Right atrium auricular region (tissue), 2 donors: ENCODE data around the gene COX6B2. TPM values are rescaled to one million over a fixed set of nuclear protein-coding genes. Genes with fewer than 3 reads are reported as not detected.
A peak's percentile ranks its signal among the peaks of the same experiment; 100 is the strongest.

Experiments
- DNase-seq: peaks from one replicate; pipeline ENCODE4 v3.0.0-alpha.2; 2019; ENCODE audit warnings: low spot score
- H3K27ac ChIP-seq, 2 donors: fragments of 200-600 bp; sonication (generic); 1 replicate in 1 of 2; 2 replicates in 1 of 2; pipeline ENCODE4 v1.5.1; 2016 to 2019
- H3K27me3 ChIP-seq, 2 donors: fragments of 200-600 bp; sonication (generic); one replicate each; pipeline versions ENCODE4 v1.5.1 to v1.6.0; 2017 to 2019
- H3K36me3 ChIP-seq: fragments of 200-600 bp; sonication (generic); one replicate; pipeline ENCODE4 v1.5.1; 2016
- H3K4me1 ChIP-seq, 2 donors: fragments of 200-600 bp; sonication (generic); one replicate each; pipeline versions ENCODE4 v1.5.1 to v1.6.0; 2017 to 2019
- H3K4me3 ChIP-seq, 2 donors: fragments of 200-600 bp; sonication (generic); 1 replicate in 1 of 2; 2 replicates in 1 of 2; pipeline ENCODE4 v1.5.1; 2017 to 2019; ENCODE audit warnings: mild to moderate bottlenecking in 1 of 2, moderate library complexity in 1 of 2
- H3K9me3 ChIP-seq, 2 donors: fragments of 200-600 bp; sonication (generic); one replicate each; pipeline ENCODE4 v1.5.1; 2019
- total RNA-seq, 2 donors: library from RNA; depleted of rRNA; stranded (reverse); fragments of >200 nt; gene quantifications; one replicate each; pipeline ENCODE4 v1.1.0, GENCODE V29; 2016
- TF ChIP-seq, protein P1 (sequence below), 2 donors: fragments of 200-600 bp; sonication (generic); IDR thresholded peaks; one replicate each; pipeline ENCODE4 v1.5.1; 2019; ENCODE audit warnings: antibody characterized with exemption in 2 of 2

The COX6B2 gene
- total RNA-seq, 2 donors from 2014 or later, result not detected

DNA sequence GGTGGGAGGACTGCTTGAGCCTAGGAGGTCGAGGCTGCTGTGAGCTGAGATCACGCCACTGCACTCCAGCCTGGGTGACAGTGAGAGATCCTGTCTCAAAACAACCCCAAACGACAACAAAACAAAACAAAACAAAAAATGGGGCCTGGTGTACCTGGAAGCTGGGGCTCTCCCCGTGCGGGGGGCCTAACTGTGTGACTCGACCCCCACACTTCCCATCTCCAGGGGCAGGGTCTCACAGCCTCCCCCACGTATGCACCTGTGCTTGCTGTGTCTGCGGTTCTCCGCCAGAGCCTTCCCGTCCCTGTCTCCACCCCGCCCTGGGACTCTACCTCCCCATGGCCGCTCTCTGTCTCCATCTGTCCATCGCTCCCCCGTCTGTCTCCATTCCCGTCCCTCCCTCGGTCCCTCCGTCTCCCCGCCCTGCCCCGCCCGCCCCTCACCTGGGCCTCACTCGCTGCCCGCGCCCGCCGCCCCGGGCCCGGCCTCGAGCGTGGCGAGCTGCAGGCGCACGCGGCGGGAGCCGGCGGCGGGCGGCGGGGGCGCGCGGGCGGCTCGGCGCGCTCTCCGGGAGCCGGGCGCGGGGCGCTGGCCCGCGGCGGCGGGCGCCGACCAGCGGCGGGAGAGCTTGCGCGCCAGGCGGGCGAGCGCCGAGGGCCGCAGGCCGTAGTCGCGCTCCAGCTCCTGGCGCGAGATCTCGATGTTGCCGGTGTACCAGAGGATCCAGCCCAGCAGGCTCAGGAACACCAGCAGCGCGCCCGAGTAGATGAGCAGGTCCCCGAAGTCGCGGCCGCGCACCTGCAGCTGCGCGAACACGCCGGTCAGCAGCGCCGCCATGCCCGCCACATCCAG, 29.0 kb upstream of the COX6B2 start:
- no peak for DNase-seq
- Histone ChIP-seq H3K4me3 (peak overlapping the region; percentile 40 to 82), H3K4me1 (peaks cover 0 to 41% of the 10 kb centered on the region in 2 donors), H3K9me3 (no peaks in the 10 kb centered on the region), H3K27me3 (no peaks in the 10 kb centered on the region), H3K27ac (peak overlapping the region; percentile 60 to 92), H3K36me3 (peaks cover 16% of the 10 kb centered on the region)
- TF ChIP-seq, protein P1, sequence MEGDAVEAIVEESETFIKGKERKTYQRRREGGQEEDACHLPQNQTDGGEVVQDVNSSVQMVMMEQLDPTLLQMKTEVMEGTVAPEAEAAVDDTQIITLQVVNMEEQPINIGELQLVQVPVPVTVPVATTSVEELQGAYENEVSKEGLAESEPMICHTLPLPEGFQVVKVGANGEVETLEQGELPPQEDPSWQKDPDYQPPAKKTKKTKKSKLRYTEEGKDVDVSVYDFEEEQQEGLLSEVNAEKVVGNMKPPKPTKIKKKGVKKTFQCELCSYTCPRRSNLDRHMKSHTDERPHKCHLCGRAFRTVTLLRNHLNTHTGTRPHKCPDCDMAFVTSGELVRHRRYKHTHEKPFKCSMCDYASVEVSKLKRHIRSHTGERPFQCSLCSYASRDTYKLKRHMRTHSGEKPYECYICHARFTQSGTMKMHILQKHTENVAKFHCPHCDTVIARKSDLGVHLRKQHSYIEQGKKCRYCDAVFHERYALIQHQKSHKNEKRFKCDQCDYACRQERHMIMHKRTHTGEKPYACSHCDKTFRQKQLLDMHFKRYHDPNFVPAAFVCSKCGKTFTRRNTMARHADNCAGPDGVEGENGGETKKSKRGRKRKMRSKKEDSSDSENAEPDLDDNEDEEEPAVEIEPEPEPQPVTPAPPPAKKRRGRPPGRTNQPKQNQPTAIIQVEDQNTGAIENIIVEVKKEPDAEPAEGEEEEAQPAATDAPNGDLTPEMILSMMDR (IDR thresholded peaks at IDR 0.05), result peak in 1 of 2 donors; percentile 45

DNA sequence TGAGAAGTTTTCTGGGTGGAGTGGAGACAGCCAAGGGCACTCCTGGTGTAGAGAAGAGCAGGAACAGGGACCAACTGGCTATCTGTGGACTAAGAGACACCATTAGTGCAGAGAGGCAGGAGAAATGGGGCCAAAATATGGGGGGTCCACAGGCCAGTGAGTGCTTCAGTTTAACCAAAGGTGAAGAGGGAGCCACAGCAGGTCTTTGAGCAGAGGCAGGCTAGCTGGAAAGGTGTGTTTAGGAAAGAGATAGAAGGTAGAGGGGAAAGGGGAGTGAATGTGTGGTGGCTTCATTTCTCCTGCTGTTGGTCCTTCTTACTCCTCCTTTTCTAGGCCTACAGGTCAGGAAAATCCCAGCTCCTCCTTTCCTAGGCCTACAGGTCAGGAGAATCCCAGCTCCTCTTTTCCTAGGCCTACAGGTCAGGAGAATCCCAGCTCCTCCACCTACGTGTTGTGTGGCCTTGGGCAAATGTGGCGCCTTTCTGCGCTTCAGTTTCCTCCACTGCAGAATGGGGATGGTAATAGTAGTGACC, 28.1 kb upstream of the COX6B2 start:
- Histone ChIP-seq H3K36me3 (peaks cover 7% of the 10 kb centered on the region), H3K27me3 (no peaks in the 10 kb centered on the region), H3K4me3 (no peak overlapping the region), H3K4me1 (peaks cover 0 to 35% of the 10 kb centered on the region in 2 donors), H3K27ac (no peak overlapping the region), H3K9me3 (no peaks in the 10 kb centered on the region)
- DNase-seq, result no peak
- TF ChIP-seq, protein P1 (IDR thresholded peaks at IDR 0.05), result no peak

DNA sequence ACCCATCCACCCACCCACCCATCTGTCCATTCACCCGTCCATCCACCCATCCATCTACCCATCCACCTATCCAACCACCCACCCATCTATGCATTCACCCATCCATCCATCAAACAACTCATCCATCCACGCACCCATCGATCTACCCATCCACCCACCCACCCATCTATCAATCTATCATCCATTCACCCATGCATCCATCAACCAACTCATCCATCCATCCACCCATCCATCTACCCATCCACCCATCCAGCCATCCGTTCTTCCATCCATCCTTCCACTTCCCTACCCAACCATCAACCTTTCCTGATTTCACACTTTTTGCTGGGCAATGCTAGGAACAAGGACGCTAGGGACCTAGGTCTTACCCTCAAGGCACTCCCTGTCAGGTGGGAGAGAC, 27.5 kb upstream of the COX6B2 start:
- no peak overlapping the region for H3K27ac ChIP-seq
- no peak for DNase-seq
- no peak overlapping the region for H3K4me3 ChIP-seq
- peaks cover 0 to 33% of the 10 kb centered on the region in 2 donors for H3K4me1 ChIP-seq
- no peaks in the 10 kb centered on the region for H3K27me3 ChIP-seq
- H3K9me3 ChIP-seq, result no peaks in the 10 kb centered on the region
- TF ChIP-seq, protein P1 (IDR thresholded peaks at IDR 0.05), result no peak
- peaks cover under 1% of the 10 kb centered on the region for H3K36me3 ChIP-seq

DNA sequence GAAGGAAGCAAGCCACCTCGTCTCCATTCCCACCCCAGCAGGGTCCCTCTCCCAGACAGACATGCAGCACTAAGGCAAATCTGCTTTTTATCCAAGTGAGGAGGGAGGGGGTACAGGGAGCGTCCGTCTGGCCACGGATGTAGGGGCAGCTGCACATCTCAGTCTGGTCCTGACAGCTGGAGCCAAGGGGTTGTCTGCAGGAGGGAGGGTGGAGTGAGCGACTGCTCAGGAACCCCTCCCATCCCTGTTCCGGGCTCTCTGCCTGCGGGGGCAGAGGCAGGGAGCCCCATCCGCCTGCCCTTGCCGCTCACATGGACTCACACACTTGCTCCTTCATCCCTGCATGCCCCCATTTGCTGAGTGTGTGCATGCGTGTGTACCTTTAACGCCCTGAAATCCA, 24.7 kb upstream of the COX6B2 start:
- DNase-seq, result no peak
- H3K4me1 ChIP-seq, result peaks cover 0 to 16% of the 10 kb centered on the region in 2 donors
- H3K9me3 ChIP-seq, result no peaks in the 10 kb centered on the region
- H3K36me3 ChIP-seq, result no peaks in the 10 kb centered on the region
- no peak overlapping the region for H3K27ac ChIP-seq
- peaks cover 0 to 15% of the 10 kb centered on the region in 2 donors for H3K27me3 ChIP-seq
- H3K4me3 ChIP-seq, result no peak overlapping the region
- TF ChIP-seq, protein P1 (IDR thresholded peaks at IDR 0.05), result no peak

DNA sequence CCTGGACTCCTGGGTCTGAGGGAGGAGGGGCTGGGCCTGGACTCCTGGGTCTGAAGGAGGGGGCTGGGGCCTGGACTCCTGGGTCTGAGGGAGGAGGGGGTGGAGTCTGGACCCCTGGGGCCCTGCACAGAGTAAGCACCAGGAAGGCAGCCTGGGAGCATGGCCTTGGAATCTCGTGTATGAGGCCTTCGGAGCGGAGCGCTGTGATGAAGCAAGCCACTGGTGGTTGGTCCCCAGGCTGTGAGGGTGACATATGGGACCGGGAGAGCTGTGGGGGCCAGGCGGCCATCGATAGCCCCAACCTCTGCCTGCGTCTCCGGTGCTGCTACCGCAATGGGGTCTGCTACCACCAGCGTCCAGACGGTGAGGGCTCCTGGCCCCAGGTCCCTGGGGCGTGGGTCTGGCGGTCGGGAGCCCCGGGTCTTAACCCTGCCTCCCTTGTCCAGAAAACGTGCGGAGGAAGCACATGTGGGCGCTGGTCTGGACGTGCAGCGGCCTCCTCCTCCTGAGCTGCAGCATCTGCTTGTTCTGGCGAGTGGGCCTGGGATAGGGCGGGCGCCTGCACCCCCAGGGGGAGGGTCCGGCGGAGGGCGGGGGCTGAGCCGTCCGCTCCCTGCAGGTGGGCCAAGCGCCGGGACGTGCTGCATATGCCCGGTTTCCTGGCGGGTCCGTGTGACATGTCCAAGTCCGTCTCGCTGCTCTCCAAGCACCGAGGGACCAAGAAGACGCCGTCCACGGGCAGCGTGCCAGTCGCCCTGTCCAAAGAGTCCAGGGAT, 23.0 kb upstream of the COX6B2 start:
- Histone ChIP-seq H3K27ac (no peak overlapping the region), H3K4me1 (peaks cover 0 to 7% of the 10 kb centered on the region in 2 donors), H3K27me3 (peaks cover 3 to 25% of the 10 kb centered on the region in 2 donors), H3K36me3 (no peaks in the 10 kb centered on the region), H3K4me3 (no peak overlapping the region), H3K9me3 (no peaks in the 10 kb centered on the region)
- TF ChIP-seq, protein P1 (IDR thresholded peaks at IDR 0.05), result no peak
- no peak for DNase-seq
